Adipose tissue (tissue), 3 donors: ENCODE results near the gene LIME1. TPM values are rescaled to one million over a fixed set of nuclear protein-coding genes. Genes with fewer than 3 reads are reported as not detected.
"Not testable (repeated sequence)": the region's sequence is repeated elsewhere in the genome, so short reads cannot be mapped to it uniquely, and the experiment has no call there.

Experiments
- H3K27ac ChIP-seq: one replicate; pipeline ENCODE4 v1.5.1; 2013; ENCODE audit warnings: low read depth, low read length
- WGBS, 3 donors: extraction: QIAGEN DNeasy Blood & Tissue Kit; methylation state at CpG; one replicate each; pipeline ENCODE4 v1.1.7; 2013; 5-methylcytosine and 5-hydroxymethylcytosine counted together
- polyA plus RNA-seq, 3 donors: library from polyadenylated mRNA; stranded (reverse); fragments of 200-250 nt; gene quantifications; one replicate each; pipeline ENCODE4 v1.2.3, GENCODE V29; 2013
- donor health status: healthy with polysubstance abuse.
- donor health status: Bipolar disorder and iron deficiency.
- donor health status: healthy.

LIME1 gene
- polyA plus RNA-seq, 3 donors = 5.2 to 16.7 (median 10.7) TPM

- 59 to 67% (median 60%) methylated on average over 8 of the region's 8 CpGs for WGBS, 3 donors
- H3K27ac ChIP-seq = no peak overlapping the region
Measured at GRCh38 chr20:63756648-63756991, 20.2 kb downstream of the LIME1 start.

GRCh38 chr20:63758152-63758551 lies 21.7 kb downstream of the LIME1 start:
- WGBS, 3 donors = 87 to 93% (median 92%) methylated on average over 6 to 7 of the region's 7 CpGs
- H3K27ac ChIP-seq = no peak overlapping the region

- WGBS, 3 donors = 73 to 91% (median 76%) methylated on average over 7 of the region's 7 CpGs
- no peak overlapping the region for H3K27ac ChIP-seq
Measured at GRCh38 chr20:63759377-63759901, 23.0 kb downstream of the LIME1 start.

- no peak overlapping the region for H3K27ac ChIP-seq
- 73 to 81% (median 81%) methylated on average over 16 of the region's 16 CpGs for WGBS, 3 donors
Measured at GRCh38 chr20:63765082-63765873, 28.8 kb downstream of the LIME1 start.

- WGBS, 3 donors = 89 to 94% (median 93%) methylated on average over 7 of the region's 7 CpGs
Measured at GRCh38 chr20:63765902-63766301, 29.4 kb downstream of the LIME1 start.

GRCh38 chr20:63766695-63767426 lies 30.4 kb downstream of the LIME1 start:
- H3K27ac ChIP-seq = no peak overlapping the region
- WGBS, 3 donors = 94 to 97% (median 96%) methylated on average over 38 of the region's 38 CpGs

More at GRCh38 chr20:63765902-63766301, 29.4 kb downstream of the LIME1 start:
- no peak overlapping the region for H3K27ac ChIP-seq

GRCh38 chr20:63767456-63767855 lies 31.0 kb downstream of the LIME1 start:
- WGBS, 3 donors = 88% methylated on average over 17 to 18 of the region's 18 CpGs
- no peak overlapping the region for H3K27ac ChIP-seq

- WGBS, 3 donors = 83 to 92% (median 89%) methylated on average over 7 of the region's 7 CpGs
- no peak overlapping the region for H3K27ac ChIP-seq
Measured at GRCh38 chr20:63767886-63768285, 31.4 kb downstream of the LIME1 start.

- WGBS, 3 donors = 89 to 94% (median 90%) methylated on average over 26 of the region's 26 CpGs
- no peak overlapping the region for H3K27ac ChIP-seq
Measured at GRCh38 chr20:63768591-63769515, 32.4 kb downstream of the LIME1 start.

- WGBS, 3 donors = 89 to 92% (median 92%) methylated on average over 31 of the region's 31 CpGs
- H3K27ac ChIP-seq = no peak overlapping the region
Measured at GRCh38 chr20:63769891-63770474, 33.5 kb downstream of the LIME1 start.

- no peak overlapping the region for H3K27ac ChIP-seq
- 91 to 92% (median 92%) methylated on average over 51 to 52 of the region's 52 CpGs for WGBS, 3 donors
Measured at GRCh38 chr20:63771046-63771707, 34.7 kb downstream of the LIME1 start.

GRCh38 chr20:63772781-63773518 lies 36.5 kb downstream of the LIME1 start:
- WGBS, 3 donors = 58 to 65% (median 63%) methylated on average over 20 of the region's 20 CpGs
- H3K27ac ChIP-seq = no peak overlapping the region

GRCh38 chr20:63773571-63774241 lies 37.2 kb downstream of the LIME1 start:
- no peak overlapping the region for H3K27ac ChIP-seq
- 81 to 85% (median 85%) methylated on average over 33 of the region's 33 CpGs for WGBS, 3 donors

- H3K27ac ChIP-seq = no peak overlapping the region
- 69 to 79% (median 71%) methylated on average over 15 of the region's 15 CpGs for WGBS, 3 donors
Measured at GRCh38 chr20:63774306-63774705, 37.8 kb downstream of the LIME1 start.

GRCh38 chr20:63775096-63775978 lies 38.9 kb downstream of the LIME1 start:
- 18 to 61% (median 58%) methylated on average over 63 to 67 of the region's 67 CpGs for WGBS, 3 donors
- no peak overlapping the region for H3K27ac ChIP-seq

- not testable (repeated sequence) for H3K27ac ChIP-seq
- WGBS, 3 donors = 93% methylated on average over 22 to 23 of the region's 23 CpGs
Measured at GRCh38 chr20:63776875-63777274, 40.4 kb downstream of the LIME1 start.
